HEK293T (cell line): ENCODE measurements around the gene POLR2C.

ENCODE experiments used
- FOXK2 ChIP-seq: fragments of 450-650 bp; IDR thresholded peaks from 2 replicates; pipeline ENCODE4 v1.6.1; 2016; ENCODE audit warnings: mild to moderate bottlenecking
- HDGF ChIP-seq: fragments of 450-650 bp; IDR thresholded peaks from 2 replicates; pipeline ENCODE4 v1.6.1; 2017; ENCODE audit warnings: antibody characterized with exemption, borderline replicate concordance

GRCh38 chr16:57444711-57445110 lies 17.8 kb upstream of the POLR2C start:
- TF ChIP-seq HDGF = no peak
- TF ChIP-seq FOXK2 = no peak
